GM12878 (cell line): ENCODE measurements around the gene UQCC2.

Experiments
- CHD4 ChIP-seq: fragments of 200-600 bp; sonication (generic); IDR thresholded peaks from 2 replicates; pipeline ENCODE4 v1.6.1; 2016; ENCODE audit warnings: mild to moderate bottlenecking
- CREB1 ChIP-seq: IDR thresholded peaks from 2 replicates; pipeline ENCODE4 v1.6.1; 2012; ENCODE audit warnings: low read depth, mild to moderate bottlenecking, inconsistent platforms
- CTCF ChIP-seq, 3 experiments: IDR thresholded peaks in 2 of 3; conservative IDR thresholded peaks in 1 of 3; 2 replicates each; pipeline ENCODE4 v1.5.1; 2011; ENCODE audit warnings: low read depth in 3 of 3, low read length in 3 of 3, mild to moderate bottlenecking in 3 of 3, control low read depth in 2 of 3, moderate library complexity in 2 of 3, inconsistent platforms in 1 of 3, mixed read lengths in 1 of 3; ENCODE audit not compliant: control insufficient read depth in 2 of 3, insufficient read depth in 1 of 3; ENCODE audit errors: extremely low read depth in 1 of 3
- EGR1 ChIP-seq, 2 experiments: IDR thresholded peaks; 1 replicate in 1 of 2; 2 replicates in 1 of 2; pipeline ENCODE4 v1.6.1; 2011 to 2012; ENCODE audit warnings: low read depth in 2 of 2, low read length in 2 of 2, borderline replicate concordance in 1 of 2, mild to moderate bottlenecking in 1 of 2, moderate library complexity in 1 of 2
- IKZF2 ChIP-seq, 2 experiments: fragments of 450-650 bp; IDR thresholded peaks; 2 replicates each; pipeline ENCODE4 v1.6.1; 2017; ENCODE audit warnings: mild to moderate bottlenecking in 2 of 2, moderate library complexity in 2 of 2
- NR2C1 ChIP-seq: fragments of 450-650 bp; IDR thresholded peaks from 2 replicates; pipeline ENCODE4 v1.6.1; 2017; ENCODE audit warnings: antibody characterized with exemption, mild to moderate bottlenecking, moderate library complexity
- PAX5 ChIP-seq: IDR thresholded peaks from 2 replicates; pipeline ENCODE4 v1.6.1; 2011; ENCODE audit warnings: low read depth, low read length, borderline replicate concordance
- POLR2A ChIP-seq: IDR thresholded peaks from 2 replicates; pipeline ENCODE4 v1.6.1; 2011; ENCODE audit warnings: low read depth, mild to moderate bottlenecking, low read length
- POLR2AphosphoS5 ChIP-seq: IDR thresholded peaks from 2 replicates; pipeline ENCODE4 v1.6.1; 2011; ENCODE audit warnings: mild to moderate bottlenecking, low read length, inconsistent platforms
- SMC3 ChIP-seq: IDR thresholded peaks from 2 replicates; pipeline ENCODE4 v1.6.1; 2011; ENCODE audit warnings: low read length, improper control_type of control experiment, borderline replicate concordance
- SPI1 ChIP-seq: IDR thresholded peaks from 2 replicates; pipeline ENCODE4 v1.6.1; 2011; ENCODE audit warnings: low read depth, mild to moderate bottlenecking, low read length, moderate library complexity, borderline replicate concordance; ENCODE audit not compliant: insufficient read depth
- TBL1XR1 ChIP-seq: IDR thresholded peaks from 2 replicates; pipeline ENCODE4 v1.6.1; 2012; ENCODE audit warnings: low read depth, low read length, improper control_type of control experiment

GRCh38 chr6:33731751-33732282 lies 20.3 kb upstream of the UQCC2 start:
- TF ChIP-seq CHD4 (no peak), CTCF (IDR thresholded peaks at IDR 0.05 in 2 of 3, conservative IDR thresholded peaks at IDR 0.05 in 1 of 3; ENCODE audit: control insufficient read depth in 2 of 3, extremely low read depth in 1 of 3, insufficient read depth in 1 of 3, low read depth in 3 of 3, low read length in 3 of 3) (no peak), NR2C1 (no peak), CREB1 (no peak), SMC3 (no peak), POLR2A (no peak), SPI1 (no peak), IKZF2 (IDR thresholded peaks at IDR 0.05) (no peak), POLR2AphosphoS5 (no peak), PAX5 (no peak), TBL1XR1 (no peak), EGR1 (IDR thresholded peaks at IDR 0.05; ENCODE audit: borderline replicate concordance in 1 of 2, low read depth in 2 of 2, low read length in 2 of 2) (no peak)
